NCI-H524 (cell line): ENCODE results near the gene ZNRF3.
"Not testable (repeated sequence)": the region's sequence is repeated elsewhere in the genome, so short reads cannot be mapped to it uniquely, and the experiment has no call there.

Source experiments
- DNase-seq, 2 experiments: peaks; one replicate each; lab custom pipeline; 2025; lab: John Stamatoyannopoulos, UW

ZNRF3 gene

GRCh38 chr22:28882878-28883656 is at the start of gene ZNRF3:
Gene ZNRF3 (plus strand): TSS chr22:28883572. CDS start chr22:28883767, 195 bp downstream.
- DNase-seq = peak; percentile 70 to 93

DNA sequence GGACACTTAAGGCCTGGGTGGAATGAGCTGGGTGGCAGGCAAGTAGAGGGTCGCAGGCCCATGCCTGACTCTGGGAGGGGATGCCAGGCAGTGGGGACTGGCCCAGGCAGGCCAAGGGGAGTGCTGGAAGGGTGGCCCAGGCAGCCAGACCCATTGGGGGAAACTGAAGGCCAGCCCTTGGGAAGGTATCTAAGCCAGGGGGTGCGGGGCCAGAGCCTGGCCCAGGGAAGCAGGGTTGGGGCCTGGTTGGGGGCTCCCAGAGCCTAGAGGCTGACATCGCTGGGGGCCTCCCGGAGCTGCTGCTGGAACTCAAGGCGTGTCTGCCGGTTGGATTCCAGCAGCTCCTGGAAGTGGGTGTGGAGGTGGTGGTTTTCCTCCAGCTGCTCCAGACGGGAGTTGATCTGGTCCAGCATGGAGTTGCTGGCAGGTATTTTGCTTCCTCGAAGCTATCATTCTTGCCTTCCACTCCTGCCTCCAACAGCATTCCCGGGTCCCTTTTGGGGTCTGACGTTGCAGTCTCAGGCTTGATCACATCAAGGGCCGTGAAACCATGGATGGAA is 47.7 kb upstream of the ZNRF3 start:
- DNase-seq = no peak

GRCh38 chr22:28837640-28838039 is 45.7 kb upstream of the ZNRF3 start:
- DNase-seq = no peak

- no peak for DNase-seq
These were observed 44.4 kb upstream of the ZNRF3 start for GRCh38 chr22:28838971-28839370.

- no peak for DNase-seq
These were observed 42.3 kb upstream of the ZNRF3 start for GRCh38 chr22:28841111-28841510.

DNA sequence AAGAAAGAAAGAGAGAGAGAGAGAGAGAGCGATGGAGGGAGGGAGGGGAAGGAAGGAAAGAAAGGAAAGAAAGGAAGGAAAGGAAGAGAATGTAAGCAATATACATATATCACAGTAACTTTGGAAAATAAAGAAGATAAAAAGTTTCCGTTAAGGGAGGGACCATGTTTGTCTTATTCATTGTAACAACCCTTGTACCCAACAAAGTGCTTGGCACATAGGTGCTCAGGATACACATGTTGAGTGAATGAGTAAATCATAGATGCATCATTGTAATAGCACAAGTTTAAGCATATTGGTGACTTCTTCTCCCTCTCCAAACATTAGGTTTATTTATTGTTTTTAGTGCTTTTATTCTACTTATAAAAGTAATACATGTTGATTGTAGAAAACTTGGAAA is 39.7 kb upstream of the ZNRF3 start:
- DNase-seq = no peak

DNA sequence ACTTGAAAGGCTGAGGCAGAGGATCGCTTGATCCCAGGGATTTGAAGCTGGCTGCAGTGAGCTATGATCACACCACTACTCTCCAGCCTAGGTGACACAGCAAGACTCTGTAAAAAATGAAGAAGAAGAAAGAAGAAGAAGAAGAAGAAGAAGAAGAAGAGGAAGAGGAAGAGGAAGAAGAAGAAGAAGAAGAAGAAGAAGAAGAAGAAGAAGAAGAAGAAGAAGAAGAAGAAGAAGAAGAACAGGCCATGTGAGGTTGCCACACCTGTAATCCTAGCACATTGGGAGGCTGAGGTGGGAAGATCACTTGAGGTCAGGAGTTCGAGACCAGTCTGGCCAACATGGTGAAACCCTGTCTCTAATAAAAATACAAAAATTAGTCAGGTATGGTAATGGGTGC is 39.1 kb upstream of the ZNRF3 start:
- not testable (repeated sequence) for DNase-seq

DNA sequence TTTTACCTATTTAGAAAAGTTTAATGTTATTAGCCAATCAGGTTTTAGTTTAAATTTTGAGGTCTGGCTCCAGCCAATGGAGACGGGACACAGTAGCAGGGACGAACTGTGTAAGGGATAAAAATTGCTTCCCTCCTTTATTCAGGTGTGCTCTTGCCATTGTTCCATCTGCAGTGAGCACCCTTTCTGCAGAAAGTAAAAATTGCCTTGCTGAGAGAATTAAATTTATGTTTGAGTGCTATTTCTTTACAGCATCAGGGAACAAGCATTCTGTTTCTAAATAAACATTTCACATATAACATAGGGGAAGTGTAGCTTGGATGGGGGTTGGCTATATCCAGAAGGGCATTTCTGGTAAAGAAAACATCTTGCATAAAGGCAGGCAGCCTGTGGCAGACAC is 36.4 kb upstream of the ZNRF3 start:
- DNase-seq = no peak

DNA sequence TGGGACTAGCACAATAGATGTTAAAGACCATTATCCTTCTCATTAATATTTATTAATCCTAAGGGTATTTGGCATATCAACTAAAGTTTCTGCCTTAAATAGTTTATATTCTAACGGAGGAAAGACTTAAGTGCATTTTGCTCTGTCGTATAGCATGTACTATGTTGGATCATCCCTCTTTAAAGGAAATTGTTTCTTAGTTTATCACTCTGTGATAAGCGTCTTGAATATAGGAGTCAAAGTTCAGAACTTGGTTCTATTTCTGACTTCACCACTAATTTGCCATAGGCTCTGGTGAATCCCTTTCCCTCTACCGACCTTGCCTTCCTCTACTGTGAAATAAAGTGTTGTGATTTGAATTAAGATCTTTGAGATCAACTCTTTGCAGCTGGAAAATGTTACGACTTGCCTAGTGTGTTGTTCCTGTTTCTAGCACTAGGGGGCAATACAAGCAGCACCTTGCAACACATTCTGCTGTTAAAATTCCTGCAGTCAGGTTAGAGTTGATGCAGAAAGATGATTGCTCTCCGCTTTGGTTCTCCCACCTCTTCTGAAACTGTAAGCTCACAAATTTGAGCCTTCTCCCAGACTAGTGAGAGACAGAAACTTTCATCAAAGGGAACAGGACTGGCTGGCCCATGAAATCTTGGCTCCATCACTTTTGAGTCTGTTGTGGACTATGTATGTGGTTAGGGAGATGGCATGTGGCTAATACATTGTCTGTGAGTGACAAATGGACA is 27.8 kb upstream of the ZNRF3 start:
- DNase-seq = peak; percentile 39 to 76

GRCh38 chr22:28856095-28856455 is 27.3 kb upstream of the ZNRF3 start:
- no peak for DNase-seq

- no peak for DNase-seq
These were observed 26.1 kb upstream of the ZNRF3 start for GRCh38 chr22:28857288-28857687.

DNA sequence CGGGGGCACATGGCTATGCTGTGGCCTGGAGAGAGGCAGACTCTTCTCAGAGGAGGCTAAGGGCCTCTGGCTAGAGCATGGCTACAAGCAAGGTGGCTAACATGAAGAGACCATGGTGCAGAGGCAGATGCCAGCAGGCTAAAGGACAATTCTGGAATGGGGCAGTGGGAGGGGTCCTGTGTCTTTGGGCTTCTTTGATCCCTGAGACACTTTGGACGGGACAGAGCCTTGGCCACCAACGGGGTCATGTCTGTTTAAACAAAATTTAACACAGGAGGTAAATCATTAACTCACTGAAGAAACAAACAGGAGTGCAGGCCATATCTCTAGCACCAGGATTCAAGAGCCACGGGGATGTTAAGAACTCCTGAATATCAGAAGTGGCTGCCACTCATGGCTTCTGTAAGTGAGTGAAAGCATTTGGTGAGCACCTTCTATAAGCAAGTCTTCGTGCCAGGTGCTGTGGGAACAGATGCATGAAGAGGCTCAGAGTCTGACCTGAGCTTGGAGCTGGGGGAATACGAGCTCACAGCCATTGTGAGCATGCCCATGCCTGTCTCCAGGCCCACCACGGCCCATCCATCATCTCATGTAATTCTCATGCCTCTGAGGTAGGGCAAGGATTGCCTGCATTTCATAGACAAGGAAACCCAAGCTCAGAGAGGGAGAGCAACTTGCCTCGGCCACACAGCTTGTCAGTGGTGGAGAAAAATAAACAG is 18.3 kb upstream of the ZNRF3 start:
- DNase-seq = no peak

DNA sequence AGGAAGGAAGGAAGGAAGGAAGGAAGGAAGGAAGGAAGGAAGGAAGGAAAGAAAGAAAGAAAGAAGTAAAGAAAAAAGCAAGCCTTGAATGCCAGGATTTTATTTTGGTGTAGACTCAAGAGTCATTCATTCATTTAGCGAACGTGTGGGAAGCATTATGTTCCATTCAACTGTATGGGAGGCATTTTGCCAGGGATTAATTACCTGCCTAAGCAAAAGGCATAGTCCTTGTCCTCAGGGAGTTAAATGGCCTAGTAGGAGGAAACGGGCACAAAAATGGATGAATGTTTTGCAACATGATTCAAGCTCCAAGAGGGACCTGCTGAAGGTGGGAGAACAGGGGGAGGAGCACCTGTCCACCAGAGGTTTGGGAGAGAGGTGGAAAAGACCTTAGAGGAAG is 16.2 kb upstream of the ZNRF3 start:
- no peak for DNase-seq

GRCh38 chr22:28868389-28868788 is 15.0 kb upstream of the ZNRF3 start:
- DNase-seq = not testable (repeated sequence)

- DNase-seq = no peak
These were observed 13.6 kb upstream of the ZNRF3 start for GRCh38 chr22:28869736-28870135.

- DNase-seq = peak in 1 of 2 experiments; percentile 41
These were observed 10.0 kb upstream of the ZNRF3 start for GRCh38 chr22:28873183-28873963.

DNA sequence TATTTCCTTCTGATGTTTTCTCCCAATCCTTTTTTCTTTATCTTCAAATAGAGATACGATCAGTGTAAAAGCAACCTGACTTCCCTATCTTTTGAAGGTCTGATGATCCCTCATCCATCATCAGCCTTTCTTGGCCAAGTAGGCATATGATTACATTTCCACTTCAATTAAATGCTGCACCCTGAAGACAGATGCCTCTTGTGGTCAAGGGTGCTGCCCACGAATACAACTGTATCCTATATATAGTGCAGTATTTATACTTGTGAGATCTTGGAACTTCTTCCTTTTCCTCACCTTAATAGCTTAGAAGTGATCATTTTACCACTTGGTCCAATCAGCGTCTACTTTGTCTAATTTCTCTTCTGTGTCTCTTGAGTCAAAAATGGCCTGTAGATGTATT is 9.3 kb upstream of the ZNRF3 start:
- DNase-seq = no peak

- DNase-seq = no peak
These were observed 8.5 kb upstream of the ZNRF3 start for GRCh38 chr22:28874811-28875320.

DNA sequence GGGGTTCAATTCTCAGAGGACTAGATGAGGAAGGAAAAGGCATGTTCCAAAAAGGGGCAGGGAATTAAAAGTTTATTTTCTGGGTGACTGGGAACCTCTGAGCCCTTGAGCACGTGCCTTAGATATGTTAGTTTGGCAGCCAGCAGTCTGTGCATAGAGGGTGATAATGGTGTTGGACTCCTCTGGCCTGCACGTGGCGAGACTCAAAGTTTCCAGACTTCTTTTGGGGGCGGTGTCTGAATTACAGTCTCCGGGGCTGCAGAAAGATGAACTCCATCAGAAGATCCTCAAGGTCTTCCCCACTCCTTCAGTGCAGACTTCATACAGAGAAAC is 861 bp upstream of the ZNRF3 start:
- DNase-seq = peak in 1 of 2 experiments; percentile 48

GRCh38 chr22:28883657-28883916 is 215 bp downstream of the ZNRF3 start:
- DNase-seq = no peak

DNA sequence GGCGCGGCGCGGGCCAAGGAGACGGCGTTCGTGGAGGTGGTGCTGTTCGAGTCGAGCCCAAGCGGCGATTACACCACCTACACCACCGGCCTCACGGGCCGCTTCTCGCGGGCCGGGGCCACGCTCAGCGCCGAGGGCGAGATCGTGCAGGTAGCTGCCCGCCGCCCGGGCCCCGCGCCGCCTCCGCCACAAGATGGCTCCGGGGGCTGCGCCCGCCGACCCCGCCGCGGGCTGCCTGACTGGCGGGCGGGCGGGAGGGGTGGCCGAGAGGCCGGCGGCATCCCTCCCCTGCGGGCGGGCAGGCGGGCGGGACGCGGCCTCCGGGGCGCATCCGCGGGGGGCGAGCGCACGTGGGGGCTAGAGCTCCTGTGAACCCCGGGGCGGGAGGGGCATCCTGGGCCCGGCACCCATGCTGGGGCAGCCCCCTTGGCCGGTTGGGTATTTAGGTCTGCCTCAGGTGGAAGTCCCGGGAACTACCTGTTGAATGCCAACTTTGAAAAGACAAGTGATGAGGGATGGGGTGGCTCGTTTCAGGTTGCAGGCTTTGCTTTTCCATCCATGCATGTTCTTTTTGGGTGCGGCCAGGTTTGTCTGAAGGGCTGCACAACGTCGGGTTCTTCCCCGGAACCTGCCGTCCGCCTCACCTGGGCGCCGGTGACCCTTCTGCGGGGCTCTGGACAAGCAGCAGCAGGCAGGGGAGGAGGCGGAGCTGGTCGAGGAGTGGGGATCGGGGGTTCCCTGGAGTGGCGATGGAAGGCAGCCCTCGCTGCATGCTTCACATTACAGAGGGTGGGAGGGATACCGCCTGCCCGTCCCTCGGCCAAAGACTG is 760 bp downstream of the ZNRF3 start:
- peak in 1 of 2 experiments; percentile 26 for DNase-seq
